ENCODE data around the gene RAB42. TPM values are rescaled to one million over a fixed set of nuclear protein-coding genes. Genes with fewer than 3 reads are reported as not detected.

The RAB42 gene, protein sequence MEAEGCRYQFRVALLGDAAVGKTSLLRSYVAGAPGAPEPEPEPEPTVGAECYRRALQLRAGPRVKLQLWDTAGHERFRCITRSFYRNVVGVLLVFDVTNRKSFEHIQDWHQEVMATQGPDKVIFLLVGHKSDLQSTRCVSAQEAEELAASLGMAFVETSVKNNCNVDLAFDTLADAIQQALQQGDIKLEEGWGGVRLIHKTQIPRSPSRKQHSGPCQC
- 5.7 TPM for total RNA-seq

DNA sequence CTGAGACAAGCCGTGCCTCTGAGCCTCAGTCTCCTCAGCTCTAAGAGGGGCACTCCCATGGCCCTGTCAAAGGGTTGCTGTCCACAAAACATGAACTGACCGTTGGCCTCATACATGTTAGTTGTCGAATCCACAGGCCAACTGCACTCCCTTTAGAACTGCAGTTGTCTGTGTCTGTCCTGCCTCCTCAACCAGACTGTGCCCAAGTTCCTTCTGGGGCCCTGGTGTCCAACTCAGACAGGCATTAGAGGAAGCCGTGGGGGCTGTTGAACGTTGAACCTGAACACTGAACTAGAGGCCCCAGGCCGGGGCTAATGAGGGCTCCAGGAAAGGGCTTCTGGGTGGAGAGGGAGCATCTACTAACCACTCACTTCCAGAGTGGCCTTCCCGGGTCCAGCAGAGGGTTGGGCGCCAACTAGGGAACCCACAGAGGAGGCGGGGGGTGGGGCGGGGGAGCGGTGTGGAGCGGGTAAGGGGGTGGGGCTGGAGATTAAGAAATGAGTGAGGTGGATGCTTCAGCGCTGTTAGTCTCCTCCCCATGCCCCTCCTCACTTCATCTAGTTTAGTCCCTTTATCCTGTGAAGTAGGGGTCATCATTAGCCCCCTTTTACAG, at the start of gene RAB42:
Gene RAB42, plus strand, starts transcription at position 558 of the 613 bp plus-strand sequence. CDS start 247 bp downstream, outside the sequence.
- Histone ChIP-seq H3K4me1 (ENCODE audit: control insufficient read depth in 3 of 3, insufficient read depth in 3 of 3, low read length in 3 of 3) (peaks cover 3 to 4% (median 4%) of the 10 kb centered on the region in 3 donors), H3K36me3 (ENCODE audit: control insufficient read depth in 3 of 3, insufficient read depth in 3 of 3, low read length in 3 of 3) (no peaks in the 10 kb centered on the region), H3K27ac (ENCODE audit: low read depth, low read length) (peak within 1 kb of the TSS; percentile 33), H3K9ac (ENCODE audit: low read depth in 1 of 3, low read length in 3 of 3) (peak within 1 kb of the TSS in 2 of 3 donors; percentile 38 to 66), H3K4me3 (ENCODE audit: low read length in 3 of 3) (peak within 1 kb of the TSS; percentile 59 to 64 (median 59)), H3K27me3 (ENCODE audit: control insufficient read depth in 3 of 3, insufficient read depth in 3 of 3, low read length in 3 of 3) (peaks cover 0 to 3% (median 0%) of the 10 kb centered on the region in 3 donors), H3K9me3 (ENCODE audit: control insufficient read depth in 3 of 3, low read length in 3 of 3) (no peaks in the 10 kb centered on the region)

DNA sequence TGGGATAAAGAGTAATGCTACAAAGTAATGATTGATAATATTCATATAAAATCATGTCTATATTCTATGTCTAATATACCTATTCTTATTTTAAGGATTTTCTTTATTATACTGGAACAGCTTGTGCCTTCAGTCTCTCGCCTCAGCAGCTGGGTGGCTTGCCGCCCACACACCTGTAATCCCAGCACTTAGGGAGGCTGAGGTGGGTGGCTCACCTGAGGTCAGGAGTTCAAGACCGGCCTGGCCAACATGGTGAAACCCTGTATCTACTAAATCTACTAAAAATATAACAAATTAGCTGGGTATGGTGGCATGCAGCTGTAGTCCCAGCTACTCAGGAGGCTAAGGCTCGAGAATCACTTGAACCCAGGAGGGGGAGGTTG, 46.8 kb upstream of the RAB42 start:
- Histone ChIP-seq H3K36me3 (ENCODE audit: control insufficient read depth in 3 of 3, insufficient read depth in 3 of 3, low read length in 3 of 3) (no peaks in the 10 kb centered on the region), H3K9ac (ENCODE audit: low read depth in 1 of 3, low read length in 3 of 3) (no peak overlapping the region), H3K4me3 (ENCODE audit: low read length in 3 of 3) (no peak overlapping the region), H3K27me3 (ENCODE audit: control insufficient read depth in 3 of 3, insufficient read depth in 3 of 3, low read length in 3 of 3) (no peaks in the 10 kb centered on the region), H3K4me1 (ENCODE audit: control insufficient read depth in 3 of 3, insufficient read depth in 3 of 3, low read length in 3 of 3) (no peaks in the 10 kb centered on the region), H3K9me3 (ENCODE audit: control insufficient read depth in 3 of 3, low read length in 3 of 3) (no peaks in the 10 kb centered on the region), H3K27ac (ENCODE audit: low read depth, low read length) (no peak overlapping the region)

DNA sequence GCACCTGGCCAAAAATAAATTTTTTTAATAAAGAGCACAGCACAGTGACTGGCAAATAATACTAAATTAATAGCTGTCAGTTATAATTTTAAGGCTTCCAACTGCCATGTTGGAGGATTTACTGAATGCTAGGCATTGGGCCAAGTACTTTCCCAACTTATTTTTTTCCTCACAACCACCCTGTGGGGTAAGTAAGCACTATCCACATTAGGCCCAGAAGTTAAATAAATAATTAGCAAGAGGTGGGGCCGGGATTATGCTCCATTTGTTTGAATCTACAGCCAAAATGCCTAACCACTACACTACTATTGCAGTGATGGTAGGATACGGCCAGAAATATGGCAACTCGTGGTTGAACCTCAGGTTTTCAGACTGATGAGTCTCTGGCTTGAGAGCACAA, 43.7 kb upstream of the RAB42 start:
- H3K27me3 ChIP-seq (ENCODE audit: control insufficient read depth in 3 of 3, insufficient read depth in 3 of 3, low read length in 3 of 3), result no peaks in the 10 kb centered on the region
- H3K36me3 ChIP-seq (ENCODE audit: control insufficient read depth in 3 of 3, insufficient read depth in 3 of 3, low read length in 3 of 3), result no peaks in the 10 kb centered on the region
- no peak overlapping the region for H3K4me3 ChIP-seq (ENCODE audit: low read length in 3 of 3)
- H3K9ac ChIP-seq (ENCODE audit: low read depth in 1 of 3, low read length in 3 of 3), result no peak overlapping the region
- no peak overlapping the region for H3K27ac ChIP-seq (ENCODE audit: low read depth, low read length)
- peaks cover 2 to 5% (median 4%) of the 10 kb centered on the region in 3 donors for H3K4me1 ChIP-seq (ENCODE audit: control insufficient read depth in 3 of 3, insufficient read depth in 3 of 3, low read length in 3 of 3)
- H3K9me3 ChIP-seq (ENCODE audit: control insufficient read depth in 3 of 3, low read length in 3 of 3), result no peaks in the 10 kb centered on the region

DNA sequence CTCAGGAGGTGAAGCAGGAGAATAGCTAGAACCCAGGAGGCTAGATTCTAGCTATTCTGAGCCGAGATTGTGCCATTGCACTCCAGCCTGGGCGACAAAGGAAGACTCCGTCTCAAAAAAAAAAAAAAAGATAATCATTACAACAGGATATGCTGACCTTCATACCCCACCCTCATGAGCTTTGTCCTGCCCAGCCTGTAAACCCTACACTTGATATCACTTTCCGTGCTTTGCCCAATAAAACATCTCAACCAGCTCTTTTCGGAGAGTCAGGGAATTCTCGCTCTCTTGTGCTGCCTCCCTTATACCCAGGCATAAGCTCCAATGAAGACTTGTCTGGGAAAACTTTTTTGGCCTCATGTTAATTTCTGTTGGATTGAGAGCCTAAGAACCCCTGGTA, 40.7 kb upstream of the RAB42 start:
- no peaks in the 10 kb centered on the region for H3K9me3 ChIP-seq (ENCODE audit: control insufficient read depth in 3 of 3, low read length in 3 of 3)
- no peak overlapping the region for H3K4me3 ChIP-seq (ENCODE audit: low read length in 3 of 3)
- H3K4me1 ChIP-seq (ENCODE audit: control insufficient read depth in 3 of 3, insufficient read depth in 3 of 3, low read length in 3 of 3), result peaks cover 5 to 11% (median 7%) of the 10 kb centered on the region in 3 donors
- peak overlapping the region; percentile 89 for H3K27ac ChIP-seq (ENCODE audit: low read depth, low read length)
- no peaks in the 10 kb centered on the region for H3K27me3 ChIP-seq (ENCODE audit: control insufficient read depth in 3 of 3, insufficient read depth in 3 of 3, low read length in 3 of 3)
- peaks cover 0 to 2% (median under 1%) of the 10 kb centered on the region in 3 donors for H3K36me3 ChIP-seq (ENCODE audit: control insufficient read depth in 3 of 3, insufficient read depth in 3 of 3, low read length in 3 of 3)
- H3K9ac ChIP-seq (ENCODE audit: low read depth in 1 of 3, low read length in 3 of 3), result no peak overlapping the region

DNA sequence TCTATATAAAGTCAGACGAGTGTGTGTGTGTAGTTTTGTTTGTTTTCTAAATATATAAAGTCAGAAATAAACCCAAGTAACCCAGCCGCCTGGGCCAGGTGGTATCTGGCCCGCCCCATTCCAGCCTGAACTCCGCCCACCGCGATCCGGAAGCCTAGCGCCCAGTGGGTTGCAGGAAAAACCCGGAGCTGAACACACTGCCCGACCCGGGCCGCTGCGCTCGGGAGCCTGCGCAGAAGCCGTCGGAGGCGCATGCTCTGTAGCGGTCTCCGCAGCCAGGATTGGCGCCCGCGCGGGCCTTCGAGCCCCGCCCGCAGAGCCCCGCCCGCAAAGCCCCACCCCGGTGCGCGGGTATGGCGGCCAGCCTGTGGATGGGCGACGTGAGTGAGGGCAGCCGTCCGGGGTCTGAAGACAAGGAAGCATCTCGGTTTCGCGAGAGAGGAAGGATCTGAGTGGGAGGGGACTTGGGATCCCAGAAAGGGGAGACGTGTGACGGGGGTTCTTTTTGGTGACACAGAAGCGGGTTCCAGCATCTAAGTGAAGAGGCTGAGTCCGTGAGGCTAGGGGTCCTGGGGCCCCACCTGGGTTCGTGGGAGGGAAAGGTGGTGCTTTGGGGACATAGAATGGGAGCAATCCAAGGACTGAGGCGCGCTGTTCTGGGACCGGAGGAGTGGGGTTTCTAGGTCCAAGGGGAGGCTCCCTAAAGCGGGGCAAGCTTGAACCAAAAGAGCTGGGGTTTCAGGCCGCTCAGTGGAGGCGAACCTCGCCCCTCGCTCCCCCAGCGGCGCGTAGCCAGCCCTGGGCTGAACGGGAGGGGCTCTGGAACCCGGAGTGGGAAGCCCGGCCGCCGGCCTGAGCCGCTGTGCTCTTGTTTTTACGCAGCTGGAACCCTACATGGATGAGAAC, 39.1 kb upstream of the RAB42 start, which contains the start of gene TRNAU1AP:
Gene TRNAU1AP, plus strand, starts transcription at position 328 of the 906 bp plus-strand sequence. Its CDS starts 26 bp downstream, at position 354.
- Histone ChIP-seq H3K9ac (ENCODE audit: low read depth in 1 of 3, low read length in 3 of 3) (peak within 1 kb of the TSS; percentile 96 to 100 (median 99)), H3K27me3 (ENCODE audit: control insufficient read depth in 3 of 3, insufficient read depth in 3 of 3, low read length in 3 of 3) (no peaks in the 10 kb centered on the region), H3K27ac (ENCODE audit: low read depth, low read length) (peak within 1 kb of the TSS; percentile 89), H3K36me3 (ENCODE audit: control insufficient read depth in 3 of 3, insufficient read depth in 3 of 3, low read length in 3 of 3) (peaks cover 0 to 4% (median 4%) of the 10 kb centered on the region in 3 donors), H3K4me1 (ENCODE audit: control insufficient read depth in 3 of 3, insufficient read depth in 3 of 3, low read length in 3 of 3) (peaks cover 5 to 11% (median 7%) of the 10 kb centered on the region in 3 donors), H3K4me3 (ENCODE audit: low read length in 3 of 3) (peak within 1 kb of the TSS; percentile 97 to 99 (median 98)), H3K9me3 (ENCODE audit: control insufficient read depth in 3 of 3, low read length in 3 of 3) (no peaks in the 10 kb centered on the region)

DNA sequence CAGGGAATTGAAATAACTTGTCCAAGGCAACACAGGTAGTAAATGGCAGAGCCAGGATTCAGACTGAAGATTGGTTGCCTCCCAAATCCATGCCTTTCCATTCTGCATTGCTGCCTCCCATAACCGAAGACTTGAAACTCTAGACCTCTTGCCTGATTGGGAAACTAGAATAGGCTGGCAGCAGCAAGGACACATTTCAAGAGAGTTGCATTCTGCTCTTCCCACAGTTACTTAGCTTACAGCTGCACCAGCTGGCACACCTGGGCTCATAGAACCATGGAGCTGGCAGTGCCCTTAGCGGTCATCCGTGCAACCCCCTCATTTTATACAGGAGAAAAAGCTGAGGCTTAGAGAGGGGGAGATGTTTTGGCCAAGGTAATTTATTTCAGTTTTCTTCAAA, 31.2 kb upstream of the RAB42 start:
- no peak overlapping the region for H3K4me3 ChIP-seq (ENCODE audit: low read length in 3 of 3)
- H3K27ac ChIP-seq (ENCODE audit: low read depth, low read length), result no peak overlapping the region
- peaks cover 9 to 10% (median 10%) of the 10 kb centered on the region in 3 donors for H3K4me1 ChIP-seq (ENCODE audit: control insufficient read depth in 3 of 3, insufficient read depth in 3 of 3, low read length in 3 of 3)
- H3K27me3 ChIP-seq (ENCODE audit: control insufficient read depth in 3 of 3, insufficient read depth in 3 of 3, low read length in 3 of 3), result no peaks in the 10 kb centered on the region
- H3K9me3 ChIP-seq (ENCODE audit: control insufficient read depth in 3 of 3, low read length in 3 of 3), result no peaks in the 10 kb centered on the region
- no peak overlapping the region for H3K9ac ChIP-seq (ENCODE audit: low read depth in 1 of 3, low read length in 3 of 3)
- H3K36me3 ChIP-seq (ENCODE audit: control insufficient read depth in 3 of 3, insufficient read depth in 3 of 3, low read length in 3 of 3), result peaks cover 30 to 48% (median 34%) of the 10 kb centered on the region in 3 donors

DNA sequence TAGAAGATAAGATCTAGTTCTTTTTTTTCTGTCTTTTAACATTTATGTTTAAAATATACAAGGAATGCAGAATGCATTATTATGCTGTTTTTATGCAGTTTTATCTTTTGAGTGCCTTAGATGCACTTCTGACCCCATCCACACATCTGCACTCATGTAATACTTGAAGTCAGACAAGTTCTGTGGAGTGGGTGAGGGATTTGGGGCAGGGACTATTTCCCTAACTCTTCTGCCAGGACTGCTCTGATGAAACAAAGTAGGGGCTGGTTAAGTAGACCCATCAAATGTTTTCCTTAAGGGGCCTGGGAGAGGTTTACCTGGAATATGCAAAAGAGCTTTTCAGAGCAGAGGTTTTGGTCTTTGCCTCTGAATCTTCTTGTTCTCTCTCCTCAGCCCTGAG, 27.8 kb upstream of the RAB42 start:
- Histone ChIP-seq H3K27ac (ENCODE audit: low read depth, low read length) (no peak overlapping the region), H3K4me1 (ENCODE audit: control insufficient read depth in 3 of 3, insufficient read depth in 3 of 3, low read length in 3 of 3) (peaks cover 9 to 10% (median 10%) of the 10 kb centered on the region in 3 donors), H3K36me3 (ENCODE audit: control insufficient read depth in 3 of 3, insufficient read depth in 3 of 3, low read length in 3 of 3) (peaks cover 37 to 65% (median 54%) of the 10 kb centered on the region in 3 donors), H3K9me3 (ENCODE audit: control insufficient read depth in 3 of 3, low read length in 3 of 3) (no peaks in the 10 kb centered on the region), H3K9ac (ENCODE audit: low read depth in 1 of 3, low read length in 3 of 3) (peak overlapping the region in 1 of 3 donors; percentile 33), H3K4me3 (ENCODE audit: low read length in 3 of 3) (no peak overlapping the region), H3K27me3 (ENCODE audit: control insufficient read depth in 3 of 3, insufficient read depth in 3 of 3, low read length in 3 of 3) (no peaks in the 10 kb centered on the region)

DNA sequence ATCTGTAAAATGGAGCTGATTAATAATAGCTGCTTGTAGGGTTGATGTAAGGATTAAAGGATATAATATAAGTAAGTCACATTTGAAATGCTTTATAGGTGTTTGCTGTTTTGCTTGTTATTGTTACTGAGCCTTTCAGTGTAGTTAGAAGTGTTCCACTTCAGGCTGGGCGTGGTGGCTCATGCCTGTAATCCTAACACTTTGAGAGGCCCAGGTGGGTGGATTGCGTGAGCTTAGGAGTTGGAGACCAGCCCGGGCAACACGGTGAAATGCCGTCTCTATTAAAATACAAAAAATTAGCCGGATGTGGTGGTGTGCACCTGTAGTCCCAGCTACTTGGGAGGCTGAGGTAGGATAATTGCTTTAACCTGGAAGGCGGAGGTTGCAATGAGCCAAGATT, 27.0 kb upstream of the RAB42 start:
- Histone ChIP-seq H3K27me3 (ENCODE audit: control insufficient read depth in 3 of 3, insufficient read depth in 3 of 3, low read length in 3 of 3) (no peaks in the 10 kb centered on the region), H3K4me3 (ENCODE audit: low read length in 3 of 3) (no peak overlapping the region), H3K36me3 (ENCODE audit: control insufficient read depth in 3 of 3, insufficient read depth in 3 of 3, low read length in 3 of 3) (peaks cover 37 to 63% (median 55%) of the 10 kb centered on the region in 3 donors), H3K27ac (ENCODE audit: low read depth, low read length) (no peak overlapping the region), H3K9ac (ENCODE audit: low read depth in 1 of 3, low read length in 3 of 3) (no peak overlapping the region), H3K9me3 (ENCODE audit: control insufficient read depth in 3 of 3, low read length in 3 of 3) (no peaks in the 10 kb centered on the region), H3K4me1 (ENCODE audit: control insufficient read depth in 3 of 3, insufficient read depth in 3 of 3, low read length in 3 of 3) (peaks cover 9 to 10% (median 10%) of the 10 kb centered on the region in 3 donors)

DNA sequence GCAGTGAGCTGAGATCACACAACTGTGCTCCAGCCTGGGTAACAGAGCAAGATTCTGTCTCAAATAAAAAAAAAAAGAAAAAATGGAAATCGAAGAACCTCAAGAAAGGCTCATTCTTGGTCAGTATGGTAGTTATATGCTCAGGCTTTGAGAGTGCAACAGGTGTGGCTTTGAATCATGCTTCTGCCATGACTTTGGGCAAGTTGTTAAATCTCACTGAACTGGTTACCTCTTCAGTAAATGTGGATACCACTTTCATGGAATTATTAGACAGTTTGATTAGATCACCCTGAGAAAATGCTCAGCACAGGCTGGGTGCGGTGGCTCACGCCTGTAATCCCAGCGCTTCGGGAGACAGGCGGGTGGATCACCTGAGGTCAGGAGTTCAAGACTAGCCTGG, 26.3 kb upstream of the RAB42 start:
- Histone ChIP-seq H3K27me3 (ENCODE audit: control insufficient read depth in 3 of 3, insufficient read depth in 3 of 3, low read length in 3 of 3) (no peaks in the 10 kb centered on the region), H3K36me3 (ENCODE audit: control insufficient read depth in 3 of 3, insufficient read depth in 3 of 3, low read length in 3 of 3) (peaks cover 32 to 62% (median 54%) of the 10 kb centered on the region in 3 donors), H3K4me1 (ENCODE audit: control insufficient read depth in 3 of 3, insufficient read depth in 3 of 3, low read length in 3 of 3) (peaks cover 5 to 6% (median 5%) of the 10 kb centered on the region in 3 donors), H3K27ac (ENCODE audit: low read depth, low read length) (no peak overlapping the region), H3K9me3 (ENCODE audit: control insufficient read depth in 3 of 3, low read length in 3 of 3) (no peaks in the 10 kb centered on the region), H3K9ac (ENCODE audit: low read depth in 1 of 3, low read length in 3 of 3) (no peak overlapping the region), H3K4me3 (ENCODE audit: low read length in 3 of 3) (no peak overlapping the region)

All from skeletal muscle tissue (tissue), 4 donors.